Activated CD8-positive, alpha-beta memory T cell treated with anti-CD3 and anti-CD28 coated beads for 4 hours (primary cell): ENCODE results near the gene GRIFIN.
A peak's percentile ranks its signal among the peaks of the same experiment; 100 is the strongest.
"Not testable (repeated sequence)": the region's sequence is repeated elsewhere in the genome, so short reads cannot be mapped to it uniquely, and the experiment has no call there.

ENCODE experiments used
- DNase-seq, 2 donors: peaks; one replicate each; pipeline ENCODE4 v3.0.0-alpha.2; 2020; ENCODE audit warnings: low read depth in 2 of 2

The GRIFIN gene

GRCh38 chr7:2478399-2478785 is 2.2 kb upstream of the GRIFIN start:
- DNase-seq: no peak

GRCh38 chr7:2477447-2478398 is 1.5 kb upstream of the GRIFIN start:
- DNase-seq: peak; percentile 16 to 28

- no peak for DNase-seq
Measured at GRCh38 chr7:2476776-2477446, 713 bp upstream of the GRIFIN start.

- DNase-seq: no peak
Measured at GRCh38 chr7:2475678-2476015, 551 bp downstream of the GRIFIN start.

- DNase-seq: no peak
Measured at GRCh38 chr7:2474813-2475677, 1.2 kb downstream of the GRIFIN start.

- DNase-seq: no peak
Measured at GRCh38 chr7:2474224-2474623, 2.0 kb downstream of the GRIFIN start.

- DNase-seq: no peak
Measured at GRCh38 chr7:2473496-2474180, 2.6 kb downstream of the GRIFIN start.

- DNase-seq: no peak
Measured at GRCh38 chr7:2472739-2473138, 3.5 kb downstream of the GRIFIN start.

GRCh38 chr7:2471396-2471795 is 4.8 kb downstream of the GRIFIN start:
- DNase-seq: no peak

- DNase-seq: no peak
Measured at GRCh38 chr7:2471022-2471329, 5.2 kb downstream of the GRIFIN start.

- DNase-seq: no peak
Measured at GRCh38 chr7:2470204-2471021, 5.8 kb downstream of the GRIFIN start.

- DNase-seq: not testable (repeated sequence)
Measured at GRCh38 chr7:2469460-2470203, 6.6 kb downstream of the GRIFIN start.

GRCh38 chr7:2468227-2468626 is 8.0 kb downstream of the GRIFIN start:
- no peak for DNase-seq

GRCh38 chr7:2466675-2467074 is 9.5 kb downstream of the GRIFIN start:
- no peak for DNase-seq

- no peak for DNase-seq
Measured at GRCh38 chr7:2465928-2466327, 10.3 kb downstream of the GRIFIN start.

GRCh38 chr7:2462731-2463130 is 13.5 kb downstream of the GRIFIN start:
- no peak for DNase-seq

- DNase-seq: no peak
Measured at GRCh38 chr7:2461268-2462026, 14.8 kb downstream of the GRIFIN start.

- no peak for DNase-seq
Measured at GRCh38 chr7:2460641-2461040, 15.6 kb downstream of the GRIFIN start.

- no peak for DNase-seq
Measured at GRCh38 chr7:2460188-2460587, 16.0 kb downstream of the GRIFIN start.
